ENCODE results near the gene CCNY. TPM values are rescaled to one million over a fixed set of nuclear protein-coding genes. Genes with fewer than 3 reads are reported as not detected.

Gene CCNY
- total RNA-seq, 2 experiments from 2014 or later = 42.2 to 48.8 TPM

DNA sequence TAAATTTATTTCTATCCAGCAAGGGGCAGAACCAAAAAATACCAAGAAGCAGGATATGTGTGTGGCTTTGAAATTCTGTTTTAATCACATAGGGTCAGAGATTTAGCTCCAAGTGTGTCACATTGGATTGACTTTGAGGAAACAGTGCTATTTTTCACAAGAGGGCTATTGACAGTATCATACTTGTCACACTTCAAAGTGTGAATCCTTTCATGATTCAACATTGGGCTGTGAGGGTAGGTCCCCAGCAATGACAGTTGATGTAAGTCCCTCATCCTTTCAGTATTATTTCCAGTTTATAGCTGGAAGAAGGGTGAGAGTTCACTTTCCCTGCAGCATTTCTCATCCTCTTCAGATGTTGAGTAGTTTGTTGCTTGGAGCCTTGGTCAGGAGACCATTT is 7.4 kb downstream of the CCNY start:
- ChIA-PET POLR2A (interaction anchor here (0.6 kb wide), 1 partner anchor 161 kb away, joined by 3 read pairs; no protein-coding TSS in a partner anchor), CTCF (interaction anchor here (1.2 kb wide), 1 partner anchor 10 kb away, joined by 4 read pairs; no protein-coding TSS in a partner anchor)
- intact Hi-C loops (cut with micrococcal nuclease) = loop anchor here (5.0 kb wide), 2 partner anchors 34 to 146 kb away; no protein-coding TSS in a partner anchor
- peak overlapping the region; percentile 25 for H3K27ac Mint-ChIP-seq
- no peak for TF ChIP-seq CTCF (IDR thresholded peaks at IDR 0.05)
- H3K4me1 Mint-ChIP-seq (ENCODE audit: low read depth) = peaks cover 74% of the 10 kb centered on the region
- H3K27me3 Mint-ChIP-seq = no peaks in the 10 kb centered on the region
- DNase-seq = peak; percentile 33
- no peak overlapping the region for H3K4me3 Mint-ChIP-seq
- peak; percentile 38 for ATAC-seq
- peaks cover 1% of the 10 kb centered on the region for H3K9me3 Mint-ChIP-seq
- peaks cover 7% of the 10 kb centered on the region for H3K36me3 Mint-ChIP-seq (ENCODE audit: low read depth)

GRCh38 chr10:35345383-35345742 is 9.1 kb downstream of the CCNY start:
- Mint-ChIP-seq H3K4me3 (no peak overlapping the region), H3K9me3 (peaks cover 1% of the 10 kb centered on the region), H3K36me3 (ENCODE audit: low read depth) (peaks cover 4% of the 10 kb centered on the region), H3K4me1 (ENCODE audit: low read depth) (peaks cover 74% of the 10 kb centered on the region), H3K27ac (no peak overlapping the region), H3K27me3 (no peaks in the 10 kb centered on the region)
- ATAC-seq (no peak), DNase-seq (no peak)
- intact Hi-C loops (cut with micrococcal nuclease) = no loop called here
- POLR2A ChIA-PET = interaction anchor here (0.9 kb wide), 1 partner anchor 8 kb away, joined by 3 read pairs; no protein-coding TSS in a partner anchor
- CTCF ChIA-PET = interaction anchor here (1.2 kb wide), 1 partner anchor 224 kb away, joined by 3 read pairs; no protein-coding TSS in a partner anchor
- no peak for TF ChIP-seq CTCF (IDR thresholded peaks at IDR 0.05)

- ATAC-seq (no peak), DNase-seq (no peak)
- intact Hi-C loops (cut with micrococcal nuclease) = no loop called here
- ChIA-PET CTCF (interaction anchor here (1.2 kb wide), 1 partner anchor 225 kb away, joined by 3 read pairs; no protein-coding TSS in a partner anchor), POLR2A (interaction anchor here (0.9 kb wide), 1 partner anchor 9 kb away, joined by 3 read pairs; no protein-coding TSS in a partner anchor)
- Mint-ChIP-seq H3K36me3 (ENCODE audit: low read depth) (peaks cover 4% of the 10 kb centered on the region), H3K4me1 (ENCODE audit: low read depth) (peaks cover 75% of the 10 kb centered on the region), H3K9me3 (peaks cover 1% of the 10 kb centered on the region), H3K4me3 (no peak overlapping the region), H3K27ac (no peak overlapping the region), H3K27me3 (no peaks in the 10 kb centered on the region)
- no peak for TF ChIP-seq CTCF (IDR thresholded peaks at IDR 0.05)
These were observed 9.9 kb downstream of the CCNY start for GRCh38 chr10:35346248-35346647.

- ChIA-PET POLR2A (interaction anchor here (1.3 kb wide), 1 partner anchor 18 kb away, joined by 3 read pairs; no protein-coding TSS in a partner anchor), CTCF (no interaction called here)
- Mint-ChIP-seq H3K9me3 (peaks cover 1% of the 10 kb centered on the region), H3K27me3 (no peaks in the 10 kb centered on the region), H3K4me3 (no peak overlapping the region), H3K4me1 (ENCODE audit: low read depth) (peaks cover 74% of the 10 kb centered on the region), H3K27ac (no peak overlapping the region), H3K36me3 (ENCODE audit: low read depth) (peaks cover 4% of the 10 kb centered on the region)
- intact Hi-C loops (cut with micrococcal nuclease) = no loop called here
- ATAC-seq = no peak
- no peak for DNase-seq
- TF ChIP-seq CTCF (IDR thresholded peaks at IDR 0.05) = no peak
These were observed 10.8 kb downstream of the CCNY start for GRCh38 chr10:35347121-35347562.

DNA sequence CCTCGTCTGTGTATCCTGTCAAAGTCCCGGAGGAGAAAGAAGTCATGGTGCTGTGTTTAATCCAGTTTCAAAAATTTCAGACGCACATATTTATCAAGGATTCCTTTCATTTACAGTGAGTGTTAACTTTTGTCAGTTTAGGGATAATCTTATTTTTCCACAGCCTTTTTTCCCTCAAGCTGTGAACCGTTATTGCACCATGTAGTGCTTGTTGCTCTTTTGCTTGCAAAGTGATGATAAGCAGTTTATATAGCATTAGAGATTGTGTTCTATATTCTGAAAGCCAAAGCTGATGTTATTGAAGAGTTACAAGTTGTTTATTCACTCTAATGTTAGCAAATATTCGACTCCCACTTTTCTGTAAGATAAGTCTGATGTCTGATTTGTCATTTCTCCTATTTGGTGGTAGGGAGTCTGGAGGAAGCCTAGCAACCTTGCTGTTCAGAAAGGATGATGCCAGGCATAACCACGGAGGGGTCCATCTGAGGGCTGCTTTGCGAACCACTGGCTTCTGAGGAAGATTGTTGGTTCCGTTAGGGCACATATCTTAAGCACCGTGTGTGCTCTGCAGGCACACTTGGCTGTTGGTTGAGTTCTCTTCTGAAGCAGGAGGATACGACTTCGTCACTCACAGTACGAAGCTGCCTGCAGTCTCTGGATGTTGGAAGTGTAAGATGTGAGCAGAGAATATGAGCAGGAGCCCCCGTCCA is 11.7 kb downstream of the CCNY start:
- Mint-ChIP-seq H3K9me3 (peaks cover 1% of the 10 kb centered on the region), H3K4me3 (no peak overlapping the region), H3K27ac (no peak overlapping the region), H3K4me1 (ENCODE audit: low read depth) (peaks cover 77% of the 10 kb centered on the region), H3K36me3 (ENCODE audit: low read depth) (peaks cover 2% of the 10 kb centered on the region), H3K27me3 (no peaks in the 10 kb centered on the region)
- no peak for TF ChIP-seq CTCF (IDR thresholded peaks at IDR 0.05)
- DNase-seq = no peak
- CTCF ChIA-PET = no interaction called here
- no peak for ATAC-seq
- intact Hi-C loops (cut with micrococcal nuclease) = no loop called here
- POLR2A ChIA-PET = interaction anchor here (1.3 kb wide), 1 partner anchor 19 kb away, joined by 3 read pairs; no protein-coding TSS in a partner anchor

Data from activated CD8-positive, alpha-beta T cell treated with anti-CD3 and anti-CD28 coated beads for 36 hours (primary cell).